GM12801 (cell line): ENCODE results near the gene PANK4.

Experiments used
- CTCF ChIP-seq: IDR thresholded peaks from one replicate; pipeline ENCODE4 v1.5.1; 2011; ENCODE audit warnings: control low read depth; ENCODE audit not compliant: insufficient read length; ENCODE audit errors: extremely low read depth

Gene PANK4

GRCh38 chr1:2471159-2471471 lies 55.3 kb downstream of the PANK4 start:
- TF ChIP-seq CTCF, result no peak

GRCh38 chr1:2470290-2471158 lies 55.9 kb downstream of the PANK4 start:
- no peak for TF ChIP-seq CTCF

GRCh38 chr1:2469103-2469940 lies 57.1 kb downstream of the PANK4 start:
- no peak for TF ChIP-seq CTCF

GRCh38 chr1:2468540-2468939 lies 57.9 kb downstream of the PANK4 start:
- TF ChIP-seq CTCF, result no peak

DNA sequence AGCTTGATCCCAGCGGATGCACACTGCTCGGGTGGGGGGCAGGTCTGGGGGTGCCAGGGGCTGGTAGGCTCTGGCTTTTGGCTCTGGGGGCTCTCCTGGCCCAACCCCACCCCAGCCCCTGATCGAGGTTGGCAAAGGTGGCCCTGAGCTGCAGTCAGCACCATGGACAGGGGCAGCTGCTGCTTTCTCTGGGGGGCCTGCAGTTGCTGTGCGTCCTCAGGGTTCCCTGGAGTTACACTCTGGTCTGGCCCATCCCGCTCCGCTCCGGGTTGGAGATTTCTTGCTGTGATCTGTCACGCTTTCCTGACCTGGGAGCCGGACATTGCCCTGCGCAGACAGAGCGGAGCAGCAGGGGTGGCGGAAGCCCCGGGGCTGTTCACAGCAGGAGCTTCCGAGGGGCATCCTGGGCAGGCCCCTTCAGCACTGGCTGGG lies 58.3 kb downstream of the PANK4 start:
- TF ChIP-seq CTCF, result no peak

GRCh38 chr1:2466958-2467554 lies 59.3 kb downstream of the PANK4 start:
- TF ChIP-seq CTCF, result no peak

DNA sequence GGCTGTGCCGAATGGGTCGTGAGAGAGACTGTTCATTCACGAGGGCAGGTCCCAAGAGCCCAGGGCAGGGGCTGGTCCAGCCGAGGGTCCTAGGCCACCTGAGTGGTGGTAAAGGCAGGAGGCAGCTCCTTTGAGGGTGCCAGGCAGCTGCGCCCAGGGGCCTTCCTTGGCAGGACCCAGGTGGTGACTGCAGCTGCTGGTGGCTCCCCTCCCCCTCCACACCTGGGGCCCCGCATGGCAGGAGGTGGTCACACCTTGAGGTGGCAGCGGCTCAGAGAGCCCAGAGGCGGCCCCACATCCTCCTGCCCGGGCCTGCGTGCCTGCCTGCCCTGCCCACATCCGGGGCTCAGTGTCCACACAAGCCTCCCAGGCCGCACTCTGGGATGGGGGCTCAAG lies 60.1 kb downstream of the PANK4 start:
- TF ChIP-seq CTCF, result no peak
